Sigmoid colon (tissue), 7 donors: ENCODE data around the gene HAAO. TPM values are rescaled to one million over a fixed set of nuclear protein-coding genes. Genes with fewer than 3 reads are reported as not detected.
"Not testable (repeated sequence)": the region's sequence is repeated elsewhere in the genome, so short reads cannot be mapped to it uniquely, and the experiment has no call there.

Experiments used
- DNase-seq: peaks from one replicate; pipeline ENCODE4 v3.0.0-alpha.2; 2019
- H3K27ac ChIP-seq, 4 donors: fragments of 200-600 bp; sonication (generic); one replicate each; pipeline ENCODE4 v1.5.1; 2016 to 2019; ENCODE audit warnings: mild to moderate bottlenecking in 1 of 4
- H3K27me3 ChIP-seq, 3 donors: fragments of 200-600 bp; sonication (generic); one replicate each; pipeline ENCODE4 v1.5.1; 2019; ENCODE audit warnings: mild to moderate bottlenecking in 1 of 3
- H3K36me3 ChIP-seq, 4 donors: fragments of 200-600 bp; sonication (generic); one replicate each; pipeline ENCODE4 v1.5.1; 2016 to 2019
- H3K4me1 ChIP-seq, 4 donors: fragments of 200-600 bp; sonication (generic); one replicate each; pipeline ENCODE4 v1.5.1; 2017 to 2019
- H3K4me3 ChIP-seq, 4 donors: fragments of 200-600 bp; sonication (generic); one replicate each; pipeline ENCODE4 v1.5.1; 2017 to 2019; ENCODE audit warnings: mild to moderate bottlenecking in 2 of 4, moderate library complexity in 1 of 4
- H3K9me3 ChIP-seq, 4 donors: fragments of 200-600 bp in 3 of 4; sonication (generic) in 3 of 4; one replicate each; pipeline versions ENCODE4 v1.5.1 to v1.6.1; 2013 to 2019
- CTCF ChIP-seq, 4 experiments: fragments of 450-650 bp in 3 of 4; fragments of 200-600 bp in 1 of 4; IDR thresholded peaks; one replicate each; pipeline ENCODE4 v1.5.1; 2016 to 2019; ENCODE audit warnings: antibody characterized with exemption in 4 of 4, mild to moderate bottlenecking in 3 of 4, moderate library complexity in 2 of 4
- EP300 ChIP-seq, 4 donors: sonication (generic); formaldehyde crosslinking; IDR thresholded peaks; one replicate each; pipeline ENCODE4 v1.6.1; 2017; ENCODE audit warnings: antibody characterized with exemption in 4 of 4
- POLR2A ChIP-seq, 2 donors: fragments of 450-650 bp; IDR thresholded peaks; one replicate each; pipeline ENCODE4 v1.6.1; 2016; ENCODE audit warnings: antibody characterized with exemption in 2 of 2, mild to moderate bottlenecking in 2 of 2, moderate library complexity in 2 of 2
- POLR2AphosphoS5 ChIP-seq, 4 donors: sonication (generic); formaldehyde crosslinking; IDR thresholded peaks; one replicate each; pipeline ENCODE4 v1.6.1; 2017; ENCODE audit warnings: antibody characterized with exemption in 4 of 4
- WGBS, 2 donors: extraction: QIAGEN DNeasy Blood & Tissue Kit; methylation state at CpG; one replicate each; pipeline ENCODE4 v1.1.7; 2013; 5-methylcytosine and 5-hydroxymethylcytosine counted together
- intact Hi-C: fragments of 100-400 bp; cut with DNase I; formaldehyde crosslinking; loops from one replicate; pipeline ENCODE4 v1.15.1; 2023
- polyA plus RNA-seq, 3 donors: library from polyadenylated mRNA; stranded (reverse); fragments of 200-250 nt; gene quantifications; one replicate each; pipeline ENCODE4 v1.2.3, GENCODE V29; 2013
- total RNA-seq, 4 donors: library from RNA; depleted of rRNA; stranded (reverse); fragments of >200 nt; gene quantifications; one replicate each; pipeline ENCODE4 v1.1.0, GENCODE V29; 2016
- donor health status: healthy with polysubstance abuse.
- donor health status: Bipolar disorder and iron deficiency.
- donor health status: healthy.

Gene HAAO
- total and polyA plus RNA-seq, 7 donors, result 2.5 to 37.9 (median 5.6) TPM

- peaks cover 0 to 7% (median 2%) of the 10 kb centered on the region in 4 donors for H3K36me3 ChIP-seq
- no peaks in the 10 kb centered on the region for H3K9me3 ChIP-seq
- H3K27ac ChIP-seq, result no peak overlapping the region
- intact Hi-C loops, result no loop called here
- TF ChIP-seq POLR2AphosphoS5 (IDR thresholded peaks at IDR 0.05), result no peak
- TF ChIP-seq CTCF (IDR thresholded peaks at IDR 0.05), result no peak
- no peak for TF ChIP-seq EP300 (IDR thresholded peaks at IDR 0.05)
- TF ChIP-seq POLR2A (IDR thresholded peaks at IDR 0.05), result no peak
- no peaks in the 10 kb centered on the region for H3K27me3 ChIP-seq
- no peaks in the 10 kb centered on the region for H3K4me1 ChIP-seq
- no peak overlapping the region for H3K4me3 ChIP-seq
- DNase-seq, result no peak
- 84 to 88% methylated on average over 2 of the region's 2 CpGs for WGBS, 2 donors
These were observed 49.4 kb downstream of the HAAO start for GRCh38 chr2:42742740-42743658.

- intact Hi-C loops, result no loop called here
- Histone ChIP-seq H3K27me3 (no peaks in the 10 kb centered on the region), H3K27ac (no peak overlapping the region), H3K4me1 (no peaks in the 10 kb centered on the region), H3K9me3 (no peaks in the 10 kb centered on the region), H3K36me3 (peaks cover 0 to 7% (median 5%) of the 10 kb centered on the region in 4 donors), H3K4me3 (no peak overlapping the region)
- DNase-seq, result no peak
- TF ChIP-seq CTCF (IDR thresholded peaks at IDR 0.05) (no peak), POLR2AphosphoS5 (IDR thresholded peaks at IDR 0.05) (no peak), POLR2A (IDR thresholded peaks at IDR 0.05) (no peak), EP300 (IDR thresholded peaks at IDR 0.05) (no peak)
- WGBS, 2 donors, result 82 to 85% methylated on average over 3 of the region's 3 CpGs
These were observed 51.2 kb downstream of the HAAO start for GRCh38 chr2:42741140-42741539.

GRCh38 chr2:42736598-42737322 lies 55.6 kb downstream of the HAAO start:
- Histone ChIP-seq H3K36me3 (peaks cover 0 to 22% (median 7%) of the 10 kb centered on the region in 4 donors), H3K9me3 (no peaks in the 10 kb centered on the region), H3K27ac (no peak overlapping the region), H3K4me1 (no peaks in the 10 kb centered on the region), H3K27me3 (no peaks in the 10 kb centered on the region), H3K4me3 (no peak overlapping the region)
- intact Hi-C loops, result no loop called here
- TF ChIP-seq POLR2A (IDR thresholded peaks at IDR 0.05) (no peak), POLR2AphosphoS5 (IDR thresholded peaks at IDR 0.05) (no peak)
- DNase-seq, result no peak

- H3K9me3 ChIP-seq, result no peaks in the 10 kb centered on the region
- intact Hi-C loops, result no loop called here
- no peaks in the 10 kb centered on the region for H3K4me1 ChIP-seq
- WGBS, 2 donors, result 83 to 88% methylated on average over 1 of the region's 1 CpG
- no peak for DNase-seq
- H3K27me3 ChIP-seq, result no peaks in the 10 kb centered on the region
- no peak overlapping the region for H3K4me3 ChIP-seq
- TF ChIP-seq POLR2AphosphoS5 (IDR thresholded peaks at IDR 0.05) (no peak), EP300 (IDR thresholded peaks at IDR 0.05) (no peak), POLR2A (IDR thresholded peaks at IDR 0.05) (no peak), CTCF (IDR thresholded peaks at IDR 0.05) (no peak)
- H3K27ac ChIP-seq, result no peak overlapping the region
- peaks cover 0 to 22% (median 3%) of the 10 kb centered on the region in 4 donors for H3K36me3 ChIP-seq
These were observed 58.5 kb downstream of the HAAO start for GRCh38 chr2:42733852-42734251.

GRCh38 chr2:42731316-42731715 lies 61.1 kb downstream of the HAAO start:
- H3K27me3 ChIP-seq, DNase-seq, H3K27ac ChIP-seq, H3K4me1 ChIP-seq, H3K4me3 ChIP-seq, H3K9me3 ChIP-seq, intact Hi-C loops: not testable (repeated sequence)
- 92 to 94% methylated on average over 4 of the region's 4 CpGs for WGBS, 2 donors
- peaks cover 0 to 19% (median 0%) of the 10 kb centered on the region in 4 donors for H3K36me3 ChIP-seq
